Left cardiac atrium (tissue), 4 donors: ENCODE results near the gene AFAP1. TPM values are rescaled to one million over a fixed set of nuclear protein-coding genes. Genes with fewer than 3 reads are reported as not detected.

Experiments used
- ATAC-seq, 2 donors: fragments of 200-7000 bp; cut with Tn5 transposase; one replicate each; pipeline ENCODE4 v1.9.1; 2020; ENCODE audit warnings: mild to moderate bottlenecking in 2 of 2, moderate library complexity in 2 of 2
- DNase-seq: peaks from one replicate; pipeline ENCODE4 v3.0.0-alpha.2; 2020
- intact Hi-C, 2 donors: fragments of 100-400 bp; cut with DNase I; formaldehyde crosslinking; loops; one replicate each; pipeline versions ENCODE4 v1.14.1 to v1.15.1; 2022 to 2023
- total RNA-seq, 2 donors: library from RNA; stranded (reverse); fragmentation: NEBNext Ultra II Directional; extraction: Animal tissue kit (Norgen Biotek cat#: 25700); gene quantifications; one replicate each; pipeline ENCODE4 v1.2.1, GENCODE V29; 2021
- donor health status: DM: no; HTN: yes; CAD: no.
- donor health status: DM: no; HTN: yes; CAD: no; lungs with severe emphysema.
- donor health status: DM: yes; HTN: yes; CAD: no.
- donor health status: Dilated cardiomyopathy.

The AFAP1 gene
- total RNA-seq, 2 donors from 2014 or later, result 19.6 to 33.3 TPM

GRCh38 chr4:7790023-7790422 lies 149.6 kb downstream of the AFAP1 start:
- no peak for ATAC-seq
- DNase-seq, result no peak
- intact Hi-C loops, result no loop called here

- DNase-seq (no peak), ATAC-seq (peak; percentile 66 to 91)
- intact Hi-C loops, result no loop called here
Observed at GRCh38 chr4:7788694-7789425, 150.8 kb downstream of the AFAP1 start.

- intact Hi-C loops, result no loop called here
Observed at GRCh38 chr4:7788193-7788592, 151.5 kb downstream of the AFAP1 start.

GRCh38 chr4:7787681-7788141 lies 151.9 kb downstream of the AFAP1 start:
- DNase-seq (no peak), ATAC-seq (no peak)
- intact Hi-C loops, result no loop called here

More at GRCh38 chr4:7788193-7788592, 151.5 kb downstream of the AFAP1 start:
- DNase-seq, result no peak
- ATAC-seq, result no peak

GRCh38 chr4:7787067-7787466 lies 152.6 kb downstream of the AFAP1 start:
- intact Hi-C loops, result no loop called here
- no peak for ATAC-seq

GRCh38 chr4:7786517-7786916 lies 153.1 kb downstream of the AFAP1 start:
- no peak for DNase-seq
- intact Hi-C loops, result no loop called here
- no peak for ATAC-seq

More at GRCh38 chr4:7787067-7787466, 152.6 kb downstream of the AFAP1 start:
- no peak for DNase-seq

- intact Hi-C loops, result no loop called here
- DNase-seq (no peak), ATAC-seq (no peak)
Observed at GRCh38 chr4:7786040-7786439, 153.6 kb downstream of the AFAP1 start.

GRCh38 chr4:7785017-7785416 lies 154.6 kb downstream of the AFAP1 start:
- ATAC-seq (peak in 1 of 2 donors; percentile 4), DNase-seq (no peak)
- intact Hi-C loops, result no loop called here

GRCh38 chr4:7784131-7784870 lies 155.4 kb downstream of the AFAP1 start:
- intact Hi-C loops, result no loop called here
- ATAC-seq (no peak), DNase-seq (no peak)

GRCh38 chr4:7783541-7783940 lies 156.1 kb downstream of the AFAP1 start:
- intact Hi-C loops, result no loop called here
- ATAC-seq (no peak), DNase-seq (no peak)

- ATAC-seq, result no peak
- DNase-seq, result no peak
- intact Hi-C loops, result no loop called here
Observed at GRCh38 chr4:7782783-7783182, 156.9 kb downstream of the AFAP1 start.

GRCh38 chr4:7781993-7782392 lies 157.7 kb downstream of the AFAP1 start:
- DNase-seq, result no peak
- ATAC-seq, result no peak
- intact Hi-C loops, result no loop called here

- ATAC-seq, result peak; percentile 72 to 78
- intact Hi-C loops, result no loop called here
- DNase-seq, result peak; percentile 69
Observed at GRCh38 chr4:7781366-7781765, 158.3 kb downstream of the AFAP1 start.

- ATAC-seq (no peak), DNase-seq (no peak)
- intact Hi-C loops, result no loop called here
Observed at GRCh38 chr4:7780751-7781348, 158.8 kb downstream of the AFAP1 start.

- DNase-seq (no peak), ATAC-seq (peak in 1 of 2 donors; percentile 4)
- intact Hi-C loops, result no loop called here
Observed at GRCh38 chr4:7779432-7779768, 160.3 kb downstream of the AFAP1 start.

GRCh38 chr4:7778510-7779431 lies 160.9 kb downstream of the AFAP1 start:
- intact Hi-C loops, result no loop called here
- no peak for DNase-seq
- ATAC-seq, result peak in 1 of 2 donors; percentile 16

GRCh38 chr4:7777871-7778509 lies 161.7 kb downstream of the AFAP1 start:
- no peak for ATAC-seq
- DNase-seq, result no peak
- intact Hi-C loops, result no loop called here

- ATAC-seq (no peak), DNase-seq (no peak)
- intact Hi-C loops, result no loop called here
Observed at GRCh38 chr4:7777017-7777710, 162.5 kb downstream of the AFAP1 start.
